ENCODE data around the gene BANF2. TPM values are rescaled to one million over a fixed set of nuclear protein-coding genes. Genes with fewer than 3 reads are reported as not detected.

BANF2 gene
- total and polyA plus RNA-seq, 10 of the 15 experiments (the other 5 are each of a cell fraction or from before 2014, with no cell fraction given) = not detected

- in situ Hi-C loops (cut with MboI) = no loop called here
- no peak for DNase-seq (ENCODE audit: low read depth, low spot score)
- POLR2A ChIA-PET = no interaction called here
- Histone ChIP-seq H3K27ac (ENCODE audit: control insufficient read depth, insufficient read depth) (no peak overlapping the region), H3K27me3 (replicated peaks in 1 of 2; ENCODE audit: control insufficient read depth in 2 of 2, insufficient read depth in 2 of 2, low read length in 1 of 2) (no peaks in the 10 kb centered on the region), H3K9ac (ENCODE audit: control insufficient read depth, insufficient read depth, low read length) (no peak overlapping the region), H3K9me3 (replicated peaks; ENCODE audit: control insufficient read depth, insufficient read depth, low read length) (no peaks in the 10 kb centered on the region; the same call in 1 of the 3 replicates), H3K36me3 (ENCODE audit: control insufficient read depth in 2 of 2, insufficient read depth in 2 of 2, low read length in 1 of 2) (no peaks in the 10 kb centered on the region; a peak in 1 of 4 replicates), H3K4me1 (ENCODE audit: control insufficient read depth, insufficient read depth, low read length) (peaks cover 13% of the 10 kb centered on the region), H3K79me2 (ENCODE audit: control insufficient read depth, insufficient read depth, low read length) (peaks cover 21% of the 10 kb centered on the region), H3K4me3 (no peak overlapping the region), H3K4me2 (ENCODE audit: control insufficient read depth, insufficient read depth) (peak overlapping the region; percentile 9; the same call in 1 of the 2 replicates), H4K20me1 (ENCODE audit: control insufficient read depth, insufficient read depth) (0 out of 2 replicates have a peak, but pooled peaks cover 2% of the 10 kb centered on the region), H2AFZ (ENCODE audit: control insufficient read depth, low read depth, low read length) (no peak overlapping the region)
- intact Hi-C loops (cut with micrococcal nuclease; ENCODE audit: unreplicated experiment) = no loop called here
- RAD21 ChIA-PET (ENCODE audit: unreplicated experiment) = no interaction called here
- FAIRE-seq = no peak
- CTCF ChIA-PET = interaction anchor here (4.1 kb wide), 1 partner anchor 19 kb away, joined by 23 read pairs; the partner anchor contains the start of gene RRBP1
- no TSS peak for BruUV-seq (replicated peaks)
- WGBS (ENCODE audit: insufficient coverage, insufficient replicate concordance, low lambda C conversion rate, missing lambda C conversion rate) = 100% methylated on average over 5 of the region's 5 CpGs
- SMC1A ChIA-PET (ENCODE audit: uncharacterized antibody, unreplicated experiment) = no interaction called here
- no peak for ATAC-seq
- TF ChIP-seq BCLAF1 (IDR thresholded peaks at IDR 0.05) (no peak), ZBTB11 (CRISPR knock-in tag; IDR thresholded peaks at IDR 0.05) (no peak), SIN3A (IDR thresholded peaks at IDR 0.05; ENCODE audit: low read depth, low read length) (no peak), TBL1XR1 (IDR thresholded peaks at IDR 0.05; ENCODE audit: low read depth, low read length) (no peak), PBX3 (IDR thresholded peaks at IDR 0.05; ENCODE audit: insufficient replicate concordance, low read depth, low read length) (no peak), HDAC6 (IDR thresholded peaks at IDR 0.05; ENCODE audit: unreplicated experiment) (no peak), ZNF687 (IDR thresholded peaks at IDR 0.05) (no peak), POU2F2 (IDR thresholded peaks at IDR 0.05; ENCODE audit: borderline replicate concordance, low read depth, low read length) (no peak), NKRF (conservative IDR thresholded peaks at IDR 0.05) (no peak), SREBF2 (IDR thresholded peaks at IDR 0.05; ENCODE audit: low read length) (no peak)
These were observed 36.3 kb upstream of the BANF2 start for GRCh38 chr20:17663486-17663885.
